ENCODE measurements around the gene IGSF23.

IGSF23 gene

DNA sequence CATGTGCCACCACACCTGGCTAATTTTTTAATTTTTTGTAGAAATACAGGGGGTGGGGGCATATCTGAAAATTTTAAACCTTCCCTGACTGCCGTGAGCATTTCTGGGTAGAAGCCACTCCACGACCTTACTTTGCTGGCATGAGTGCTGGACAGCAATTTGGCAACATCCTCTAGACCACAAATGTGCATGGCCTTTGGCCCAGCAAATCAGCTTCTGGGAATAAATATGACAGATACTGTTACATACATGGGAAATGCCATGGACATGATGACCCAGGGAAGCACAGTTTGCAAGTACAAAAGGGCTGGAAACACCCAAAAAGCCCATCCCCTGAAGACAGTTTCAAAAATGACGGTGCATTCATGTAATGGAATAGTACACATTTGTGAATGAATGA, 27.2 kb downstream of the IGSF23 start:
- DNase-seq (ENCODE audit: low read depth, low spot score): no peak

DNA sequence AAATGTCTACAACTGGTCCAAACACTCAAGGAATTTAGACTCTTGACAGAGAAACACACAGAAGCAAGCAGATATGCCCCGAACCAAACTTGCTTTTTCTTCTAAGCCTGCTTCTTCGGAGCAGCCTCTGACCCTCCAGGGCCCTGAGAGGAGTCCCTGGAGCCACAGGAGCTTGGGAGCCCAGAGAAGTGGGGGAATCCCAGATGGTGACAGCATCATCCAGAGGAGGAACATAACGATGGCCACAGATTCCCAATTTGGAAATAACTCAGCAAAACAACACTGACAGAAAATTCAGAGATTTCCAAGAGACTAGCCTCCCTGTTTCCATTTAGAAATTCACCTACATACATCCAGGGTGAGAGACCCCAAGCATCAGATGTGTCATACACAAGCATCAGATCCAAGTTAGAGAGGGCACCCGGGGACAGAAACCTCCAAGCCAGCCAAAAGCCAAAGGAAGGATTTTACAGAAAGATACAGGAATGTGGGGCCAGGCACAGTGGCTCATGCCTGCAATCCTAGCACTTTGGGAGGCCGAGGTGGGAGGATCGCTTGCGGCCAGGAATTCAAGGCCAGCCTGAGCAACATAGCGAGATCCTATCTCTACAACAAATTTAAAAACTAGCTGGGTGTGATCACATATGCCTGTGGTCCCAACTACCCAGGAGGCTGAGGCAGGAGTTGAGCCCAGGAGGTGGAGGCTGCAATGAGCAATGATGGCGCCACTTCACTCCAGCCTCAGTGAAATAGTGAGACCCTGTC, 28.3 kb downstream of the IGSF23 start:
- no peak for DNase-seq (ENCODE audit: low read depth, low spot score)

DNA sequence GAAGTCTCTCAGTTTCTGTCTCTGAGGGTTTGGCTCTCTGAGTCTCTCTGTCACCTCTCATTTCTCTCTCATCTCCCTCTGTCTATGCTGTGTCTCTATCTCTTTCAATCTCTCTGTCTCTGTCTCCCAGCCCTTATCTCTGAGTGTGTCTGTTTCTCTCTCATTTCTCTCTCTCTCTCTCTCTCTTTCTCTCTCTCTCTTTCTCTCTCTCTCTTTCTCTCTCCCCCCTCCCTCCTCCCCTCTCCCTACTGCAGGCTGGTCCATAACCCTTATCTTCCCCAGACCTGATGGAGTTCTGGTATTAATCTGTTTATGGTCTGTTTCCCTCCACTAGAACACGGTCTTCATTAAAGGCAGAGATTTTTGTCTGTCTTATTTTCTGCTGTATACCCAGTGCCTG, 29.0 kb downstream of the IGSF23 start:
- no peak for DNase-seq (ENCODE audit: low read depth, low spot score)

DNA sequence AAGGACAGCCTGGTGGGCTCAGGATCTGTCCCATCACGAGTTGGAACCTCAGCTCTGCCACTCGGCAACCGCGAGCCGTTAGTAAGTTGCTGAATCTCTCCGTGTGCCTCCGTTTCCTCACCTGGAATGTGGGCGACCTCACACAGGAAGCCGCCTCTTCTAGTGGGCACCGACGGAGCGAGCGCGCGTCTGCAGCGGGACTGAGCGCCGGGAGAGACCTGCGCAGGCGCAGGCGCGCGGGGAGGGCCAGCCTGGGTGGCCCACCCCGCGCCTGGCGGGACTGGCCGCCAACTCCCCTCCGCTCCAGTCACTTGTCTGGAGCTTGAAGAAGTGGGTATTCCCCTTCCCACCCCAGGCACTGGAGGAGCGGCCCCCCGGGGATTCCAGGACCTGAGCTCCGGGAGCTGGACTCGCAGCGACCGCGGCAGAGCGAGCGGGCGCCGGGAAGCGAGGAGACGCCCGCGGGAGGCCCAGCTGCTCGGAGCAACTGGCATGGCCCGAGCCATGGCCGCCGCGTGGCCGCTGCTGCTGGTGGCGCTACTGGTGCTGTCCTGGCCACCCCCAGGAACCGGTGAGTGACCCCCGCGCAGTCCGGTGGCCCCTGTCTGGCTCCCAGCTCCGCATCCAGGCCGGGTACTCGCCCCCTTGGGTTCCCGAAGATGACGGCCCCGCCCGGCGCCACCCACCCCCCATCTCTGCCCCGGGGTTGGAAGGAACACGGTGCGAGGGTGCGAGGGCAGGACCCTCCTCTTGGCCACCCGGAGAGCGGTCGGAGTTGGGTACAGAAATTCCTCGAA, 30.4 kb downstream of the IGSF23 start, which contains the start of gene PVR:
Gene PVR (plus strand): TSS at position 306 of the 797 bp plus-strand sequence. CDS start 187 bp downstream, at position 493.
- peak; percentile 88 for DNase-seq (ENCODE audit: low read depth, low spot score)

DNA sequence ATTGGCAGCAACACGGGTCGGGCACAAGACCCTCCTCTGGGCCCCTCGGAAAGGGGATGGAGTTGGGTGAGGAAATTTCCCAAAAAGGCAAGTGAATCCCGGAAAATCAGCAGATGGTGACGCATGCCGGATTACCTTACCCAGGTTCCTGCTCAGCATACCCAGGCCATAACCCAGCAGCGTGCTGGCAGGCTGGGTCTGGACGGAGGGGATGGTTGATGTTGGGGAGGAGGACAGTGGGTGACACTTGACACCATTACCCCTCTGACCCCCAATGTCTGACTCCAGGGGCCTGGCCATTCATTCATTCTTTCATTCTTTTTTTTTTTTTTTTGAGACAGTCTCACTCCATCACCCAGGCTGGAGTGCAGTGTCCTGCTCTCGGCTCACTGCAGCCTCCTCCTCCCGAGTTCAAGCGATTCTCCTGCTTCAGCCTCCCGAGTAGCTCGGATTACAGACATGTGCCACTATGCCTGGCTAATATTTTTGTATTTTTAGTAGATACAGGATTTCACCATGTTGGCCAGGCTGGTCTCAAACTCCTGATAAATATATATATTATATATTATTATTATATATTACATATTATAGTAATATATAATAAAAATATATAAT, 31.1 kb downstream of the IGSF23 start:
- peak; percentile 85 for DNase-seq (ENCODE audit: low read depth, low spot score)

DNA sequence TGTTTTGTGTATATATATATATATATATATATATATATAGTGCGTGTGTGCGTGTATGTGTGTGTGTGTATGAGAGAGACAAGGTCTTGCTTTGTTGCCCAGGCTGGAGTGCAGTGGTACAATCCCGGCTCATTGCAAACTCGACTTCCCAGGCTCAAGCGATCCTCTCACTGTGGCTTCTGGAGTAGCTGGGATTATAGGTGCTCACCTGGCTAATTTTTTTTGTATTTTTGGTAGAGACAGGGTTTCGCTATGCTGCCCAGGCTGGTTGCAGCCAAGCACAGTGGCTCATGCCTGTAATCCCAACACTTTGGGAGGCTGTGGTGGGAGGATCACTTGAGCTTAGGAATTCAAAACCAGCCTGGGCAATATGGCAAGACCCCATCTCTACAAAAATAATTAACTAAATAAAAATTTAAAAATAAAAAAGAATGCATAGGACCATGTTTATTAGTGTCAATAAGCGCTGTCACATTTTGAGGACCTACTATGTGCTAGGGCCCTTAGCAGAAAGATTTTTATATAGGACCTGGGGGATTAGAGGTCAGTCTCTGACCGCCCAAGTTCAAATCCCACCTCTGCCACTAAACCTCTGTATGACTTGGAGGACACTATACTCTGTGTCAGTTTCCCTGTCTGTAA, 32.2 kb downstream of the IGSF23 start:
- DNase-seq (ENCODE audit: low read depth, low spot score): peak; percentile 43

DNA sequence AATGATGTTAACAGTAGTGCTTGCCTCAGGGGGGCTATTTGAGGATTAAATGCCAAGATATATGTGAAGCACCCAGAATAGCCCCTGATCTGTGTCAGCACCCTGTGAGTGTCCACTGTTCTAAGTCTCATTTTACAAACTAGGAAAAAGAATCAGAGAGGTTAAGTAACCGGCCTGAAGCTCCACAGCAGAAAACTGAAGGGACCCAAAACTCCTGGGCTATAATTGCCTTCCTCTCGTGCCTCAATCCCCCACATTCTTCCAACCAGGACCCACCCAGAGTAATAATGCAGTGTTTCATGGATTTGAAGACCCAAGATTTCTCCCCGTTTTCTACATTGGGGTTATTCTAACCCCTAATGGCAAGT, 32.7 kb downstream of the IGSF23 start:
- no peak for DNase-seq (ENCODE audit: low read depth, low spot score)

DNA sequence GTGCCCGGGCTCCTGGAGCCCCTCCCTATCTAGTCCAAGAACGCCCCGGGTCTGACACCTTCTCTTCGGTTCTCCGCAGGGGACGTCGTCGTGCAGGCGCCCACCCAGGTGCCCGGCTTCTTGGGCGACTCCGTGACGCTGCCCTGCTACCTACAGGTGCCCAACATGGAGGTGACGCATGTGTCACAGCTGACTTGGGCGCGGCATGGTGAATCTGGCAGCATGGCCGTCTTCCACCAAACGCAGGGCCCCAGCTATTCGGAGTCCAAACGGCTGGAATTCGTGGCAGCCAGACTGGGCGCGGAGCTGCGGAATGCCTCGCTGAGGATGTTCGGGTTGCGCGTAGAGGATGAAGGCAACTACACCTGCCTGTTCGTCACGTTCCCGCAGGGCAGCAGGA, 33.8 kb downstream of the IGSF23 start:
- DNase-seq (ENCODE audit: low read depth, low spot score): no peak

DNA sequence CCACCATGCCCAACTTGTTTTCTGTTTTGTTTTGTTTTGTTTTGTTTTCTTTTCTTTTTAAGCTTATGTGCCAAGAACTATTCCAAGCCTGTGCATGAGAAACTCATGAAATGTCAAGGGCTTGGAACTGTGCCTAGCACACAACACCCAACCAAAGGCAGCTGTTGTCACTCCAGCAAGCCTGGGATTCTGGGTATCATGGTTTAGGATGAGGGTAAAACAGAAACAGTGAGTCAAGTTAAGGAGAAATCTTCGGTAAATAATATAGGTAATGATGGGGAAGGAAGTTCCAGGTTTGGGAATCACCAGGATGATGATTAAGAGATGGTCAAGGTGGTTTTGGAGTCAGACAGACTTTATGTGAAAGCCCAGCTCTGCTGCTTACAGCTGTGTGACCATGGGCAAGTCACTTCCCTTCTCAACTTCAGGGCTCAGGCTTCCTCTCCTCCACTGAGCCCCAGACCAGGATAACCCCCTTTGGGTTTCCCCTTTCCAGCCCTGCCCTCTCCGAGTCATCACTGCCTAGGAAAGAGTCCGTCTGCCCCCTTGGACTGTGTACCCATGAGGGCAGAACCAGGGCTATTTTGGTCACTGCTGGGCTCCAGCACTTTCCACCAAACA, 35.4 kb downstream of the IGSF23 start:
- DNase-seq (ENCODE audit: low read depth, low spot score): no peak

DNA sequence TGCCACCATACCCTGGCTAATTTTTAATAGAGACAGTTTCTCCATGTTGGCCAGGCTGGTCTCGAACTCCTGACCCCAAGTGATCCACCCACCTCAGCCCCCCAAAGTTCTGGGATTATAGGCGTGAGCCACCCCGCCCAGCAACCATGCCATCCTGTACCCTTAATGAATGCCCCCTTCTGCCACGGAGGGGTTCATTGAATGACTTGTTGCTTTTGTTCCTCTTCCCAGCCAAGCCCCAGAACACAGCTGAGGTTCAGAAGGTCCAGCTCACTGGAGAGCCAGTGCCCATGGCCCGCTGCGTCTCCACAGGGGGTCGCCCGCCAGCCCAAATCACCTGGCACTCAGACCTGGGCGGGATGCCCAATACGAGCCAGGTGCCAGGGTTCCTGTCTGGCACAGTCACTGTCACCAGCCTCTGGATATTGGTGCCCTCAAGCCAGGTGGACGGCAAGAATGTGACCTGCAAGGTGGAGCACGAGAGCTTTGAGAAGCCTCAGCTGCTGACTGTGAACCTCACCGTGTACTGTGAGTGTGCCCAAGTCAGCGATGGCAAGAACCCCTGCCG, 36.3 kb downstream of the IGSF23 start:
- no peak for DNase-seq (ENCODE audit: low read depth, low spot score)

DNA sequence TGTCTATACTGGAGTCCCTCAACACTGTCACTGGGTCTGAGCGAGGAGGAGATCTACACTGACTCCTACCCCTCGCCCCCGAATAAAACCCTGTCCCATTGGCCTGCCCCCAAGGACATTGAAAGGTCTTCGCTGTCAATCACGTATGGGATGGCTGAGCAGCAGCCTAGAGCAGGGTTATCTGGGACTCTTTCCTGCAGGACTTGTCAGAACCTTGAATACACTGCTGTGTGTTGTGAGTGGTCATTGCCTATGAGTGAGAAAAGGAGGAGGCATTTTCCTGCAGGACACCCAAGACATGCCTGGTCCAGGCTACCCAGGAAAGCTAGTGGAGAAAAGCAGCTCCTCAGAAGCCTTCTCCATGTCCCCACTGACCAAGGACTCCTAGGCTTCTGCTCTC, 40.0 kb downstream of the IGSF23 start:
- no peak for DNase-seq (ENCODE audit: low read depth, low spot score)

DNA sequence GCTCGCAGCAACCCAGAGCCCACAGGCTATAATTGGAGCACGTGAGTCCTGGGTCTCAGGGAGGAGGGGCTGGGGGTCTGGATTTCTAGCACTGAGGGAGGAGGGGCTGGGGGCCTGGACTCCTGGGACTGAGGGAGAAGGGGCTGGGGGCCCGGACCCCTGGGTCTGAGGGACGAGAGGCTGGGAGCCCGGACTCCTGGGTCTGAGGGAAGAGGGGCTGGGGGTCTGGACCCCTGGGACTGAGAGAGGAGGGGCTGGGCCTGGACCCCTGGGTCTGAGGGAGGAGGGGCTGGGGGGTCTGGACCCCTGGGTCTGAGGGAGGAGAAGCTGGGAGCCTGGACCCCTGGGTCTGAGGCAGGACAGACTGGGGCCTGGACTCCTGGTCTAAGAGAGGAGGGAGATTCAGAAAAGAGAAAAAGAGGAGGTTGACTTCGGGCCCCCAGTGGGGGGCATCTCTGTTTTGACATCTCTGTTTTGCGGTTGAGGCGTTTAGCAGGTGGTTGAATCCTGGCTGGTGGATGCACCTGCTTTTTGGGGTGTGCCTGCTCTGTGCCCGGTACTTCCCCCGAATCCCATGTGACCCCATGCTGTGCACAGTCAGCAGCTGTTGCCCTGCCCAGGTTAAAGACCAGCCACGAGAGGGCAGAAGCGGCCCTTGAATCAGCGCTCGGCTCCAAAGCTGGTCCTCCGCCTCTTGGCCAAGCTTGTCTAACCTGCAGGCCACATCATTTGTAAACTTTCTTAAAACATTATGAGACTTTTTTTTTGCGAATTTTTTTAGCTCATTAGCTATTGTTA, 40.8 kb downstream of the IGSF23 start:
- DNase-seq (ENCODE audit: low read depth, low spot score): peak; percentile 57

DNA sequence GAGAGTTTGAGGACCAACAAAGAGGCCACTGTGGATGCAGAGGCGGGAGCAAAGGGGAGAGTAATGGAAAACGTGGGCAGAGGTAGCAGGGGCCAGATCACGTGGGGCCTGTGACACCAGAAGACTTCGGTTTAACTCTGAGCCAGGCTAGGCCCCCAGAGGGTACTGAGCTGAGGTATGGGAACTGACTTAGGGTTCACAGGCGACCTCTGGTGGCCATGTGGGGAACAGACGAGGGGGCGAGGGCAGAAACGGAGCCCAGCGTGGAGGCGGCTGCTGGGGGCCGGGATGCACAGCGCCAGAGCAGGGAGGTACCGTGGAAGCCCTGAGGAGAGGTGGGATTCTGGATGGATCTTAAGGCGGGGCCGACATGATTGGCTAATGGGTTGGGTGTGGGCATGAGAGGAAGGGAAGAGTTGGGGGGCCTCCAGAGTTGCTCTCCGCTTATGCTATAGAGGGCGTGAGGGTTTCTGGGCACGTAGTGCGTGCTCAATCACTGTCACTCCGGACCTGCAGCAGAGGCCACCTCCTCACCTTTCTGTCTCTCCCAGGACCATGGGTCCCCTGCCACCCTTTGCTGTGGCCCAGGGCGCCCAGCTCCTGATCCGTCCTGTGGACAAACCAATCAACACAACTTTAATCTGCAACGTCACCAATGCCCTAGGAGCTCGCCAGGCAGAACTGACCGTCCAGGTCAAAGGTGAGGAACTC, 44.0 kb downstream of the IGSF23 start:
- peak; percentile 92 for DNase-seq (ENCODE audit: low read depth, low spot score)

DNA sequence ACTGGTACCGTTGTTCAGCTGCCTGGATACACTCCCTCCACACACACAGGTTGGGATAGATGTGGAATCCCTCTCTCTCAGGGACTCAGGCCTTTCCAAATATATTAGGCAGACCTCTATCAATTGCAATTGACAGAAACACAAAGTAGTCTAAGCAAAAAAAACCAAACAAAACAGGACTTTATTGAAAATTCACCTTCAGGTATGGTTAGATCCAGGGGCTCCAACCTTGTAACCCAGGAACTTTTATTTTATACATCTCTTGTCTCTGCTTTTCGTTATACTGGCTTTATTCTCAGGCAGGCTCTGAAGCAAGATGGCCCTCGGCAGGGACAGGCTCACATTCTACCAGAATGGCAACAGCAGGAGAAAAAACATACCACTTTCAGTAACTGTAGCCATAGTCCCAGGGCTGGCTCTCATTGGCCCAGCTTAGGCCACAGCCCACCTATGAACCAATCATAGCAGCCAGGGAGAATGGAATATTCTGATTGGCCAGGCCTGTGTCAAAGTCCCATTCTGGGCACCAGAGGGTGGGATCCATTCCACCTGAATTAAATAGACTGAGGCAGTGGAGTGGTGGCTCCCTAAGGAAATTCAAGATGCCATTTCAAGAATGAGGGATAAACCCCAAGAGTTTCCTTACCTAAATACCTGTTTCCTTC, 44.8 kb downstream of the IGSF23 start:
- no peak for DNase-seq (ENCODE audit: low read depth, low spot score)

DNA sequence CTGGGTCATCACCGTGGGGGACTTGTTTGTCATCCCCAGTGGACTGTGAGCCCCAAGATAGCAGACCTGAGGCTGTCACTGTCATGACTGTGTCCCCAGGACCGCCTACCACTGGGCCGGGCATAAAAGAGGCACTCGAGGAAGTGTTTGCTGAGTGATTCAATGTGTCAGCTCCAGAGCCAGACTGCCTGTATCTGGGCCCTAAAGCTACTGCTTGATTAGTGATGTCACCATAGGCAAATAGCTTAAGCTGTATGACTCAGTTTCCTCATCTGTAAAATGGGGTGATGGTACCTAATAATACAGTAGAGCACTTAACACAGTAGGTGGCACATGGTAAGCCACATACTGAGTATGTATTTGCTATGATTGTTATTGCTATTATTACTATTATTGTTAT, 46.7 kb downstream of the IGSF23 start:
- DNase-seq (ENCODE audit: low read depth, low spot score): no peak

DNA sequence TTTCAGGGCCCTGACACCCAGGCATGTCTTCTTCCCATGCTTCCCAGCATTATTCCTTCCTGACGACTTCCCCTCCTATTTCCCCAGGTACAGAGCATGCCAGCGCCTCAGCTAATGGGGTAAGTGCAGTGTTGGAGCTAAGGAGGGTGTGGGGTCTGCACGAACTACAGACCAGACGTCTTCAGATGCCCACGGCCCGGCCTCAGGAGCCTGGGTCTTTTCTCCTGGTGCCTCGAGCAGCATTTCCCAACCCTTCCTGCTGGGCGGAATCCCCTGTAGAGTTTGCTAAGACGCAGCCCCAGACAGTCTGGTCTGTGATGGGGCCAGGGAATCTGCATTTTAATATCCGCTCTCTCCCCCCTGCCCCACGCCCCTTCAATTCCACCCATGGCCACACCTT, 47.8 kb downstream of the IGSF23 start:
- no peak for DNase-seq (ENCODE audit: low read depth, low spot score)

DNA sequence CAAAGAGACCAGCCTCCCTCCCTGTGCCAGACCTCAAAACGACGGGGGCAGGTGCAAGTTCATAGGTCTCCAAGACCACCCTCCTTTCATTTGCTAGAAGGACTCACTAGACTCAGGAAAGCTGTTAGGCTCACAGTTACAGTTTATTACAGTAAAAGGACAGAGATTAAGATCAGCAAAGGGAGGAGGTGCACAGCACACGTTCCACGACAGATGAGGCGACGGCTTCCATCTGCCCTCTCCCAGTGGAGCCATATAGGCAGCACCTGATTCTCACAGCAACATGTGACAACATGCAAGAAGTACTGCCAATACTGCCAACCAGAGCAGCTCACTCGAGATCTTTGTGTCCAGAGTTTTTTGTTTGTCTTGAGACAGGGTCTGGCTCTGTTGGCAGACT, 48.5 kb downstream of the IGSF23 start:
- DNase-seq (ENCODE audit: low read depth, low spot score): no peak

DNA sequence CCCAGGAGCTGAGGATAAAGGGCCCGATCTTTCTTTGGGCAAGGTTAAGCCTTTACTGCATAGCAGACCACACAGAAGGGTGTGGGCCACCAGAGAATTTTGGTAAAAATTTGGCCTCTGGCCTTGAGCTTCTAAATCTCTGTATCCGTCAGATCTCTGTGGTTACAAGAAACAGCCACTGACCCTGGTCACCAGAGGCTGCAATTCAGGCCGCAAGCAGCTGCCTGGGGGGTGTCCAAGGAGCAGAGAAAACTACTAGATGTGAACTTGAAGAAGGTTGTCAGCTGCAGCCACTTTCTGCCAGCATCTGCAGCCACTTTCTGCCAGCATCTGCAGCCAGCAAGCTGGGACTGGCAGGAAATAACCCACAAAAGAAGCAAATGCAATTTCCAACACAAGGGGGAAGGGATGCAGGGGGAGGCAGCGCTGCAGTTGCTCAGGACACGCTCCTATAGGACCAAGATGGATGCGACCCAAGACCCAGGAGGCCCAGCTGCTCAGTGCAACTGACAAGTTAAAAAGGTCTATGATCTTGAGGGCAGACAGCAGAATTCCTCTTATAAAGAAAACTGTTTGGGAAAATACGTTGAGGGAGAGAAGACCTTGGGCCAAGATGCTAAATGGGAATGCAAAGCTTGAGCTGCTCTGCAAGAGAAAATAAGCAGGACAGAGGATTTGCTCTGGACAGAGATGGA, 49.5 kb downstream of the IGSF23 start:
- DNase-seq (ENCODE audit: low read depth, low spot score): no peak

DNA sequence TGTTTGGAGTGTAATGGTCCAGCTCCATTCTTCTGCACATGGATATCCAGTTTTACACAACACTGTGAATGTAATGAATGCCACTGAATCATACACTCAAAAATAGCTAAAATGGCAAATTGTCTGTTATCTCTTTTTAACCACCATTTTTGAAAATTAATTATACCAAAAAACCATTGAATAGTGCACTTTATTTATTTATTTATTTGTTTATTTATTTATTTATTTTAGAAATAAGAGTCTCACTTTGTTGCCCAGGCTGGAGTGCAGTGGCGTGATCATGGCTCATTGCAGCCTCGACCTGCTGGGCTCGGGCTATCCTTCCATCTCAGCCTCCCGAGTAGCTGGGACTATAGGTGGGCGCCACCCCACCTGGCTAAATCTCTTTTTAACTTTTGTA, 50.6 kb downstream of the IGSF23 start:
- no peak for DNase-seq (ENCODE audit: low read depth, low spot score)
